GM12891 (cell line): Measurements from ENCODE around the gene AGRN.

Experiments used
- POLR2A ChIP-seq: IDR thresholded peaks from 2 replicates; pipeline ENCODE4 v1.6.1; 2011; ENCODE audit warnings: low read depth, low read length, control low read depth
- POLR2AphosphoS5 ChIP-seq: IDR thresholded peaks from 2 replicates; pipeline ENCODE4 v1.6.1; 2011; ENCODE audit warnings: low read depth, low read length, control low read depth
- SPI1 ChIP-seq: IDR thresholded peaks from 2 replicates; pipeline ENCODE4 v1.6.1; 2011; ENCODE audit warnings: low read depth, low read length, control low read depth
- TAF1 ChIP-seq: IDR thresholded peaks from 2 replicates; pipeline ENCODE4 v1.6.1; 2011; ENCODE audit warnings: low read depth, low read length, control low read depth

DNA sequence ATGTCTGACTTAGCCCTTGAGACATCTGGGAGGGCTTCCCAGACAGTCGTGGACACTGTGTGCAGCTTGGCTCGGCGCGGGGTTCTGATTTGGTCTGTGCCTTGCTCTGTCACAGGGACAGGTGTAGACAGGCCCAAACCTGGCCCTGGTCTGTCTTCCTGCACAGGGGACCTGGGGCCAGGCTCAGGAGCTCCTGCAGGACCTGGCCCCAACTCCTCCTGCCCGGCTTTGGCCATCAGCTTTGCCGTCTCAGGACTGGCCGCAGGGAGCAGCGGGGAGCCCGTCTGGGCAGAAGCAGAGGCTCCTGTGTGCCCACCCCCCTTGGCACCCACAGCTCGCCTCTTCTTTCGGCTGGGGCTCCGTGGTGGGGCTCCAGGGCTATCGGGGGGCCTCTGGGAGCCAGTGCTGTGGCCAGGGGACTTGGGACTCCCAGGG, 39.8 kb upstream of the AGRN start:
- TF ChIP-seq POLR2A (no peak), POLR2AphosphoS5 (no peak), TAF1 (no peak), SPI1 (no peak)
